SK-N-SH (cell line): Measurements from ENCODE around the gene DNAJC19. TPM values are rescaled to one million over a fixed set of nuclear protein-coding genes. Genes with fewer than 3 reads are reported as not detected.

ENCODE experiments used
- CTCF ChIA-PET: fragments of 300-600, 350-600 bp; formaldehyde crosslinking; extraction: SDS; loops from one replicate; lab custom pipeline; 2021; lab: Yijun Ruan, JAX
- POLR2A ChIA-PET: fragments of 350-600 bp; sonication (Branson Sonifier 250); formaldehyde crosslinking; extraction: SDS; loops from one replicate; lab custom pipeline; 2020; ENCODE audit warnings: antibody characterized with exemption, inconsistent platforms; lab: Yijun Ruan, JAX
- DNase-seq: peaks from one replicate; pipeline ENCODE4 v3.0.0; 2012
- H2AFZ ChIP-seq: fragments of 200-600 bp; sonication (generic); 2 replicates; pipeline ENCODE4 v1.8.1; 2016; ENCODE audit warnings: antibody characterized with exemption, mild to moderate bottlenecking, low read depth
- H3F3A ChIP-seq: fragments of 200-600 bp; sonication (generic); replicated peaks from 2 replicates; pipeline ENCODE3; 2016; ENCODE audit warnings: antibody characterized with exemption, mild to moderate bottlenecking; ENCODE audit not compliant: insufficient read depth
- H3K27ac ChIP-seq, 2 experiments: fragments of 200-500 bp in 1 of 2; fragments of 200-600 bp in 1 of 2; sonication (Bioruptor generic) in 1 of 2; sonication (generic), shearing (Covaris generic) in 1 of 2; 2 replicates each; pipeline versions ENCODE4 v1.5.1 to v1.6.1; 2014 to 2016; ENCODE audit warnings: low read depth in 2 of 2, inconsistent platforms in 1 of 2, low read length in 1 of 2, mild to moderate bottlenecking in 1 of 2, mixed read lengths in 1 of 2
- H3K27me3 ChIP-seq: fragments of 200-600 bp; sonication (generic), shearing (Covaris generic); 2 replicates; pipeline ENCODE4 v1.6.1; 2016; ENCODE audit warnings: mixed run types; ENCODE audit not compliant: insufficient read depth
- H3K36me3 ChIP-seq, 2 experiments: fragments of 200-500 bp in 1 of 2; fragments of 200-600 bp in 1 of 2; sonication (Bioruptor generic) in 1 of 2; sonication (generic) in 1 of 2; replicated peaks in 1 of 2; 2 replicates each; pipeline versions ENCODE3 to v1.5.1; 2014 to 2016; ENCODE audit warnings: low read length in 1 of 2, mild to moderate bottlenecking in 1 of 2; ENCODE audit not compliant: insufficient read depth in 2 of 2, control insufficient read depth in 1 of 2
- H3K4me1 ChIP-seq, 2 experiments: fragments of 200-500 bp in 1 of 2; fragments of 200-600 bp in 1 of 2; sonication (Bioruptor generic) in 1 of 2; sonication (generic), shearing (Covaris generic) in 1 of 2; 2 replicates each; pipeline versions ENCODE4 v1.5.1 to v1.6.1; 2014 to 2016; ENCODE audit warnings: low read depth in 1 of 2, low read length in 1 of 2, mixed run types in 1 of 2; ENCODE audit not compliant: insufficient read depth in 2 of 2, control insufficient read depth in 1 of 2
- H3K4me2 ChIP-seq: fragments of 200-600 bp; sonication (generic), shearing (Covaris generic); 2 replicates; pipeline ENCODE4 v1.6.1; 2017; ENCODE audit warnings: mixed run types
- H3K4me3 ChIP-seq, 2 experiments: fragments of 200-500 bp in 1 of 2; fragments of 200-600 bp in 1 of 2; sonication (Bioruptor generic) in 1 of 2; sonication (generic), shearing (Covaris generic) in 1 of 2; 2 replicates each; pipeline versions ENCODE4 v1.5.1 to v1.8.1; 2014 to 2016; ENCODE audit warnings: low read depth in 2 of 2, inconsistent platforms in 1 of 2, low read length in 1 of 2, mild to moderate bottlenecking in 1 of 2, mixed read lengths in 1 of 2, moderate library complexity in 1 of 2
- H3K79me2 ChIP-seq: fragments of 200-600 bp; sonication (generic); 2 replicates; pipeline ENCODE4 v1.8.1; 2017; ENCODE audit warnings: mild to moderate bottlenecking; ENCODE audit not compliant: insufficient read depth
- H3K9ac ChIP-seq: fragments of 200-600 bp; sonication (generic); 2 replicates; pipeline ENCODE4 v1.6.1; 2017; ENCODE audit warnings: mixed run types
- H3K9me2 ChIP-seq: fragments of 200-600 bp; sonication (generic); 2 replicates; pipeline ENCODE4 v1.6.1; 2017; ENCODE audit warnings: mixed run types
- H3K9me3 ChIP-seq: fragments of 200-600 bp; sonication (generic); 2 replicates; pipeline ENCODE4 v1.6.1; 2017; ENCODE audit warnings: mixed run types, mild to moderate bottlenecking, moderate library complexity
- H4K20me1 ChIP-seq: fragments of 200-600 bp; sonication (generic); 2 replicates; pipeline ENCODE4 v1.6.1; 2017; ENCODE audit warnings: mild to moderate bottlenecking, mixed run types; ENCODE audit not compliant: insufficient read depth
- ELF1 ChIP-seq: IDR thresholded peaks from 2 replicates; pipeline ENCODE4 v1.4.0; 2012
- GATA2 ChIP-seq: sonication (generic); formaldehyde crosslinking; IDR thresholded peaks from 2 replicates; pipeline ENCODE4 v1.5.0; 2020; ENCODE audit warnings: mild to moderate bottlenecking, missing genetic modification reagents
- JUND ChIP-seq: IDR thresholded peaks from 2 replicates; pipeline ENCODE4 v1.4.0; 2012
- MEF2A ChIP-seq: IDR thresholded peaks from 2 replicates; pipeline ENCODE4 v1.4.0; 2012; ENCODE audit warnings: low read depth, borderline replicate concordance
- MXI1 ChIP-seq: IDR thresholded peaks from 2 replicates; pipeline ENCODE4 v1.6.1; 2012; ENCODE audit warnings: mild to moderate bottlenecking, low read depth, low read length, improper control_type of control experiment
- NRF1 ChIP-seq: IDR thresholded peaks from 2 replicates; pipeline ENCODE4 v1.6.1; 2012; ENCODE audit warnings: low read depth, mild to moderate bottlenecking, low read length
- SMC3 ChIP-seq: IDR thresholded peaks from 2 replicates; pipeline ENCODE4 v1.6.1; 2012; ENCODE audit warnings: low read depth, low read length, improper control_type of control experiment
- TEAD4 ChIP-seq: IDR thresholded peaks from 2 replicates; pipeline ENCODE4 v1.4.0; 2012; ENCODE audit warnings: mild to moderate bottlenecking, borderline replicate concordance; ENCODE audit not compliant: insufficient read depth
- WGBS: methylation state at CpG from one replicate; pipeline ENCODE4 v1.1.6; 2017; ENCODE audit warnings: low lambda C conversion rate; 5-methylcytosine and 5-hydroxymethylcytosine counted together
- polyA plus RNA-seq, 3 experiments: library from polyadenylated mRNA; depleted of rRNA; stranded (reverse); fragments of >200 nt; gene quantifications; 2 replicates each; pipeline ENCODE4 v1.2.3, GENCODE V29; 2012
- TF ChIP-seq, protein P1 (sequence below): IDR thresholded peaks from 2 replicates; pipeline ENCODE4 v1.4.0; 2012; ENCODE audit warnings: low read depth, borderline replicate concordance
- TF ChIP-seq, protein P2 (sequence below): fragments of 200-600 bp; sonication (generic); IDR thresholded peaks from 2 replicates; pipeline ENCODE4 v1.6.1; 2017; ENCODE audit warnings: antibody characterized with exemption, mild to moderate bottlenecking, moderate library complexity
- TF ChIP-seq, protein P3 (sequence below): IDR thresholded peaks from 2 replicates; pipeline ENCODE4; 2012
- TF ChIP-seq, protein P4 (sequence below): IDR thresholded peaks from 2 replicates; pipeline ENCODE4 v1.6.1; 2012; ENCODE audit warnings: mild to moderate bottlenecking, low read depth, low read length, moderate library complexity

DNAJC19 gene
- polyA plus RNA-seq, 1 of the 3 experiments (the other 2 are of a cell fraction), result 56.7 TPM

DNA sequence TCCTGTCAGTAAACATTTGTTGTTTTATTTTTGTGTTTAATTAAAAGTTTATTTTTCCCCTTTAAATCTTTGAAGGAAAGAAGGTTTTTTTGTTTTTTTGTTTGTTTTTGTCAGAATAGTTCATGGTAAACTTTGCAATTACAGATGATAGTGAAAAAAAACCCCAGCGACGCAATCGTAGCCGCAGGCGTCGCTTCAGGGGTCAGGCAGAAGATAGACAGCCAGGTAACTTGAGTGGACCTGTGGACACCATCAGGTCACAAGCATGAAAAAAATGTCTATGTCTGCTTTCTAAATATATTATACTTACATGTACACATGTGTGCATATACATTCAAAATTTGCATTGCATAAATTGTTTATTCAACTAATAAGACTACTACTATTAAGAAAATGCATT, 18.6 kb downstream of the DNAJC19 start:
- Histone ChIP-seq H3K27me3 (no peaks in the 10 kb centered on the region), H3K4me1 (no peaks in the 10 kb centered on the region), H4K20me1 (no peaks in the 10 kb centered on the region), H2AFZ (no peak overlapping the region), H3K79me2 (peaks cover 15% of the 10 kb centered on the region), H3K4me3 (no peak overlapping the region), H3K9ac (no peak overlapping the region), H3K9me2 (no peaks in the 10 kb centered on the region), H3K9me3 (no peaks in the 10 kb centered on the region), H3K4me2 (no peak overlapping the region), H3K27ac (no peak overlapping the region), H3K36me3 (peaks cover 77 to 87% of the 10 kb centered on the region in 2 experiments), H3F3A (no peaks in the 10 kb centered on the region)
- DNase-seq, result no peak
- ChIA-PET CTCF (interaction anchor here (1.0 kb wide), 1 partner anchor 13 kb away, joined by 4 read pairs; no protein-coding TSS in a partner anchor), POLR2A (no interaction called here)
- TF ChIP-seq JUND, result no peak
- TF ChIP-seq, protein P1, sequence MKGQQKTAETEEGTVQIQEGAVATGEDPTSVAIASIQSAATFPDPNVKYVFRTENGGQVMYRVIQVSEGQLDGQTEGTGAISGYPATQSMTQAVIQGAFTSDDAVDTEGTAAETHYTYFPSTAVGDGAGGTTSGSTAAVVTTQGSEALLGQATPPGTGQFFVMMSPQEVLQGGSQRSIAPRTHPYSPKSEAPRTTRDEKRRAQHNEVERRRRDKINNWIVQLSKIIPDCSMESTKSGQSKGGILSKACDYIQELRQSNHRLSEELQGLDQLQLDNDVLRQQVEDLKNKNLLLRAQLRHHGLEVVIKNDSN, result no peak
- WGBS, result 98% methylated on average over 6 of the region's 6 CpGs

DNA sequence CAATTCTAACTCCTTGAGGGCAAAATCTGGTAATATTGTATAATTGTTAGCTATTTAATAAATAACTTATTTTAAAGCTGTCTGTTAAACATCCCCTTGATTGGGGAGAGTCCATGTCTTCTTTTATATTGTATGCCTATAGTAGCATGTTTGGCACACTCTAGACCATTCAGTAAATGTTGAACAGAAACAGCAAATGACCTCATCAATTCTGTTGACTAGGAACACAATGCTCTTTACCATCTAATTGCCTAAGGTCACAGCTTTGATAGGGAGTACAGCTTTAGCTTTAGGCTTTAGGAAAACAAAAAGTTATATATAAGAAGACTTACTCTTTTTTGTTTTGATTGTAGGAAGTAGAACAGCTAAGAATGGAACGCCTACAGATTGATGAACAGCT, 27.0 kb downstream of the DNAJC19 start:
- 100% methylated on average over 1 of the region's 1 CpG for WGBS
- H3K27me3 ChIP-seq, result no peaks in the 10 kb centered on the region
- no peaks in the 10 kb centered on the region for H4K20me1 ChIP-seq
- H2AFZ ChIP-seq, result no peak overlapping the region
- POLR2A ChIA-PET, result no interaction called here
- CTCF ChIA-PET, result interaction anchor here (1.0 to 1.1 kb wide), 2 partner anchors 16 to 18 kb away, joined by 3 to 4 read pairs; no protein-coding TSS in a partner anchor
- H3K9ac ChIP-seq, result no peak overlapping the region
- TF ChIP-seq, protein P2, sequence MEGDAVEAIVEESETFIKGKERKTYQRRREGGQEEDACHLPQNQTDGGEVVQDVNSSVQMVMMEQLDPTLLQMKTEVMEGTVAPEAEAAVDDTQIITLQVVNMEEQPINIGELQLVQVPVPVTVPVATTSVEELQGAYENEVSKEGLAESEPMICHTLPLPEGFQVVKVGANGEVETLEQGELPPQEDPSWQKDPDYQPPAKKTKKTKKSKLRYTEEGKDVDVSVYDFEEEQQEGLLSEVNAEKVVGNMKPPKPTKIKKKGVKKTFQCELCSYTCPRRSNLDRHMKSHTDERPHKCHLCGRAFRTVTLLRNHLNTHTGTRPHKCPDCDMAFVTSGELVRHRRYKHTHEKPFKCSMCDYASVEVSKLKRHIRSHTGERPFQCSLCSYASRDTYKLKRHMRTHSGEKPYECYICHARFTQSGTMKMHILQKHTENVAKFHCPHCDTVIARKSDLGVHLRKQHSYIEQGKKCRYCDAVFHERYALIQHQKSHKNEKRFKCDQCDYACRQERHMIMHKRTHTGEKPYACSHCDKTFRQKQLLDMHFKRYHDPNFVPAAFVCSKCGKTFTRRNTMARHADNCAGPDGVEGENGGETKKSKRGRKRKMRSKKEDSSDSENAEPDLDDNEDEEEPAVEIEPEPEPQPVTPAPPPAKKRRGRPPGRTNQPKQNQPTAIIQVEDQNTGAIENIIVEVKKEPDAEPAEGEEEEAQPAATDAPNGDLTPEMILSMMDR, result no peak
- TF ChIP-seq, protein P3, sequence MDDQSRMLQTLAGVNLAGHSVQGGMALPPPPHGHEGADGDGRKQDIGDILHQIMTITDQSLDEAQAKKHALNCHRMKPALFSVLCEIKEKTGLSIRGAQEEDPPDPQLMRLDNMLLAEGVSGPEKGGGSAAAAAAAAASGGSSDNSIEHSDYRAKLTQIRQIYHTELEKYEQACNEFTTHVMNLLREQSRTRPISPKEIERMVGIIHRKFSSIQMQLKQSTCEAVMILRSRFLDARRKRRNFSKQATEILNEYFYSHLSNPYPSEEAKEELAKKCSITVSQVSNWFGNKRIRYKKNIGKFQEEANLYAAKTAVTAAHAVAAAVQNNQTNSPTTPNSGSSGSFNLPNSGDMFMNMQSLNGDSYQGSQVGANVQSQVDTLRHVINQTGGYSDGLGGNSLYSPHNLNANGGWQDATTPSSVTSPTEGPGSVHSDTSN, result no peak
- no peak for TF ChIP-seq GATA2 (CRISPR knock-in tag)
- no peak for TF ChIP-seq MXI1
- no peak for TF ChIP-seq TEAD4
- TF ChIP-seq, all 33 proteins: peak for 0
- Histone ChIP-seq H3K9me3 (no peaks in the 10 kb centered on the region), H3K79me2 (peaks cover 52% of the 10 kb centered on the region), H3F3A (peaks cover 10% of the 10 kb centered on the region), H3K9me2 (no peaks in the 10 kb centered on the region), H3K4me3 (no peak overlapping the region), H3K4me2 (no peak overlapping the region), H3K4me1 (no peaks in the 10 kb centered on the region), H3K36me3 (peaks cover 71 to 93% of the 10 kb centered on the region in 2 experiments), H3K27ac (no peak overlapping the region)
- DNase-seq, result no peak

DNA sequence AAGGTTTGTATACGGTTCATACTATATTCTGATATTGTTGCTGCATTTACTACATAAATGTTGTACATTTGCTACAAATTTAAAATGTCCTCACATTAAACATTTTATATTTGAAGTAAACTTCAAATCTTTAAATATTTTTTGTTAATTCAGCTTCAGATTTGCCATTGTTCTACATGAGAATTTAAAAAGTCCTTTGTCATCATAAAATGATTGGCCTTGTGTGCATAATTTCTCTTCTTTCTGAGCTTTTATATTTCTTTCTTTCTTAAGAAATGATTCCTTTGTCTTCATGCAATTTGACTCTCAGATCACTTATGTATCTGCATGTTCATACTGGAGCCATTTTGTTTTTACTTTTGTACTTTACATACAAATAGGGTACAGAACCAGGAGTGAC, 28.0 kb downstream of the DNAJC19 start:
- ChIA-PET POLR2A (no interaction called here), CTCF (interaction anchor here (1.0 to 1.1 kb wide), 2 partner anchors 15 to 19 kb away, joined by 3 to 4 read pairs; no protein-coding TSS in a partner anchor)
- no peak overlapping the region for H3K27ac ChIP-seq
- no peaks in the 10 kb centered on the region for H4K20me1 ChIP-seq
- H3K4me2 ChIP-seq, result no peak overlapping the region
- no peaks in the 10 kb centered on the region for H3K27me3 ChIP-seq
- H3K4me3 ChIP-seq, result no peak overlapping the region
- H3K9me3 ChIP-seq, result no peaks in the 10 kb centered on the region
- H3K9ac ChIP-seq, result no peak overlapping the region
- no peaks in the 10 kb centered on the region for H3K4me1 ChIP-seq
- 86% methylated on average over 1 of the region's 1 CpG for WGBS
- H3K9me2 ChIP-seq, result no peaks in the 10 kb centered on the region
- peaks cover 72 to 94% of the 10 kb centered on the region in 2 experiments for H3K36me3 ChIP-seq
- H2AFZ ChIP-seq, result no peak overlapping the region
- peaks cover 12% of the 10 kb centered on the region for H3F3A ChIP-seq
- DNase-seq, result no peak
- peaks cover 62% of the 10 kb centered on the region for H3K79me2 ChIP-seq
- TF ChIP-seq, protein P4, sequence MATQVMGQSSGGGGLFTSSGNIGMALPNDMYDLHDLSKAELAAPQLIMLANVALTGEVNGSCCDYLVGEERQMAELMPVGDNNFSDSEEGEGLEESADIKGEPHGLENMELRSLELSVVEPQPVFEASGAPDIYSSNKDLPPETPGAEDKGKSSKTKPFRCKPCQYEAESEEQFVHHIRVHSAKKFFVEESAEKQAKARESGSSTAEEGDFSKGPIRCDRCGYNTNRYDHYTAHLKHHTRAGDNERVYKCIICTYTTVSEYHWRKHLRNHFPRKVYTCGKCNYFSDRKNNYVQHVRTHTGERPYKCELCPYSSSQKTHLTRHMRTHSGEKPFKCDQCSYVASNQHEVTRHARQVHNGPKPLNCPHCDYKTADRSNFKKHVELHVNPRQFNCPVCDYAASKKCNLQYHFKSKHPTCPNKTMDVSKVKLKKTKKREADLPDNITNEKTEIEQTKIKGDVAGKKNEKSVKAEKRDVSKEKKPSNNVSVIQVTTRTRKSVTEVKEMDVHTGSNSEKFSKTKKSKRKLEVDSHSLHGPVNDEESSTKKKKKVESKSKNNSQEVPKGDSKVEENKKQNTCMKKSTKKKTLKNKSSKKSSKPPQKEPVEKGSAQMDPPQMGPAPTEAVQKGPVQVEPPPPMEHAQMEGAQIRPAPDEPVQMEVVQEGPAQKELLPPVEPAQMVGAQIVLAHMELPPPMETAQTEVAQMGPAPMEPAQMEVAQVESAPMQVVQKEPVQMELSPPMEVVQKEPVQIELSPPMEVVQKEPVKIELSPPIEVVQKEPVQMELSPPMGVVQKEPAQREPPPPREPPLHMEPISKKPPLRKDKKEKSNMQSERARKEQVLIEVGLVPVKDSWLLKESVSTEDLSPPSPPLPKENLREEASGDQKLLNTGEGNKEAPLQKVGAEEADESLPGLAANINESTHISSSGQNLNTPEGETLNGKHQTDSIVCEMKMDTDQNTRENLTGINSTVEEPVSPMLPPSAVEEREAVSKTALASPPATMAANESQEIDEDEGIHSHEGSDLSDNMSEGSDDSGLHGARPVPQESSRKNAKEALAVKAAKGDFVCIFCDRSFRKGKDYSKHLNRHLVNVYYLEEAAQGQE, result no peak
- TF ChIP-seq ELF1, result no peak
- TF ChIP-seq MEF2A, result no peak
- TF ChIP-seq NRF1, result no peak
- TF ChIP-seq SMC3, result no peak
